ENCODE results near the gene CHP2. TPM values are rescaled to one million over a fixed set of nuclear protein-coding genes. Genes with fewer than 3 reads are reported as not detected.
A peak's percentile ranks its signal among the peaks of the same experiment; 100 is the strongest.
"Not testable (repeated sequence)": the region's sequence is repeated elsewhere in the genome, so short reads cannot be mapped to it uniquely, and the experiment has no call there.

CHP2 gene
- total and polyA plus RNA-seq, 5 donors from 2014 or later = not detected

- Histone ChIP-seq H3K4me1 (ENCODE audit: control insufficient read depth, insufficient read depth, low read length, poor library complexity, severe bottlenecking) (no peaks in the 10 kb centered on the region), H3K27ac (ENCODE audit: insufficient read depth, low read length, poor library complexity, severe bottlenecking) (no peak within 1 kb of the TSS), H3K9me3 (ENCODE audit: control insufficient read depth in 2 of 2, low read length in 2 of 2) (peaks cover 6 to 10% of the 10 kb centered on the region in 2 experiments), H3K27me3 (ENCODE audit: control insufficient read depth, insufficient read depth, low read length) (no peaks in the 10 kb centered on the region), H3K36me3 (ENCODE audit: control insufficient read depth, insufficient read depth, low read length) (no peaks in the 10 kb centered on the region), H3K4me3 (ENCODE audit: low read depth, low read length) (no peak within 1 kb of the TSS)
- H3K27me3 Mint-ChIP-seq = peaks cover 59% of the 10 kb centered on the region
- ATAC-seq (ENCODE audit: low read depth in 2 of 2) = no peak
- peak within 1 kb of the TSS in 2 of 4 donors; percentile 29 to 67 for H3K4me3 Mint-ChIP-seq
- peaks cover 0 to 11% (median 7%) of the 10 kb centered on the region in 7 donors for H3K9me3 Mint-ChIP-seq
- no peaks in the 10 kb centered on the region for H3K4me1 Mint-ChIP-seq
- DNase-seq = no peak
- no peak within 1 kb of the TSS for H3K27ac Mint-ChIP-seq
- H3K36me3 Mint-ChIP-seq = no peaks in the 10 kb centered on the region
These were observed 41.9 kb upstream of the CHP2 start, which contains the start of gene ERN2 for GRCh38 chr16:23712976-23713375. Gene ERN2, minus strand, starts transcription at chr16:23713222. Its CDS starts 35 bp downstream, at chr16:23713187.

GRCh38 chr16:23716484-23716883 is 38.3 kb upstream of the CHP2 start:
- Mint-ChIP-seq H3K4me3 (no peak overlapping the region), H3K9me3 (peaks cover 0 to 9% (median 0%) of the 10 kb centered on the region in 7 donors), H3K36me3 (no peaks in the 10 kb centered on the region), H3K4me1 (no peaks in the 10 kb centered on the region), H3K27me3 (peaks cover 44% of the 10 kb centered on the region), H3K27ac (peak overlapping the region in 1 of 3 donors; percentile 34)
- DNase-seq = no peak
- no peaks in the 10 kb centered on the region for H3K36me3 ChIP-seq (ENCODE audit: control insufficient read depth, insufficient read depth, low read length)
- no peaks in the 10 kb centered on the region for H3K4me1 ChIP-seq (ENCODE audit: control insufficient read depth, insufficient read depth, low read length, poor library complexity, severe bottlenecking)
- peaks cover 0 to 2% of the 10 kb centered on the region in 2 experiments for H3K9me3 ChIP-seq (ENCODE audit: control insufficient read depth in 2 of 2, low read length in 2 of 2)
- no peak overlapping the region for H3K4me3 ChIP-seq (ENCODE audit: low read depth, low read length)
- no peak overlapping the region for H3K27ac ChIP-seq (ENCODE audit: insufficient read depth, low read length, poor library complexity, severe bottlenecking)
- ATAC-seq (ENCODE audit: low read depth in 2 of 2) = no peak
- H3K27me3 ChIP-seq (ENCODE audit: control insufficient read depth, insufficient read depth, low read length) = peaks cover 3% of the 10 kb centered on the region

GRCh38 chr16:23722613-23723240 is 32.1 kb upstream of the CHP2 start:
- H3K4me1 ChIP-seq (ENCODE audit: control insufficient read depth, insufficient read depth, low read length, poor library complexity, severe bottlenecking); ATAC-seq (ENCODE audit: low read depth in 2 of 2); H3K27ac ChIP-seq (ENCODE audit: insufficient read depth, low read length, poor library complexity, severe bottlenecking); H3K36me3 ChIP-seq (ENCODE audit: control insufficient read depth, insufficient read depth, low read length); H3K4me1 Mint-ChIP-seq; H3K36me3 Mint-ChIP-seq; H3K27ac Mint-ChIP-seq; H3K27me3 ChIP-seq (ENCODE audit: control insufficient read depth, insufficient read depth, low read length); H3K9me3 ChIP-seq (ENCODE audit: control insufficient read depth in 2 of 2, low read length in 2 of 2); H3K4me3 Mint-ChIP-seq; DNase-seq; H3K4me3 ChIP-seq (ENCODE audit: low read depth, low read length): not testable (repeated sequence)
- Mint-ChIP-seq H3K9me3 (peaks cover 0 to 11% (median 5%) of the 10 kb centered on the region in 7 donors), H3K27me3 (peaks cover 20% of the 10 kb centered on the region)

GRCh38 chr16:23724096-23724784 is 30.6 kb upstream of the CHP2 start:
- DNase-seq (no peak), ATAC-seq (ENCODE audit: low read depth in 2 of 2) (no peak)
- Histone ChIP-seq H3K4me3 (ENCODE audit: low read depth, low read length) (no peak overlapping the region), H3K27ac (ENCODE audit: insufficient read depth, low read length, poor library complexity, severe bottlenecking) (no peak overlapping the region), H3K36me3 (ENCODE audit: control insufficient read depth, insufficient read depth, low read length) (no peaks in the 10 kb centered on the region), H3K4me1 (ENCODE audit: control insufficient read depth, insufficient read depth, low read length, poor library complexity, severe bottlenecking) (no peaks in the 10 kb centered on the region), H3K9me3 (ENCODE audit: control insufficient read depth in 2 of 2, low read length in 2 of 2) (peaks cover 0 to 6% of the 10 kb centered on the region in 2 experiments), H3K27me3 (ENCODE audit: control insufficient read depth, insufficient read depth, low read length) (peaks cover 3% of the 10 kb centered on the region)
- Mint-ChIP-seq H3K36me3 (no peaks in the 10 kb centered on the region), H3K27ac (no peak overlapping the region), H3K9me3 (peaks cover 0 to 11% (median 5%) of the 10 kb centered on the region in 7 donors), H3K4me1 (peaks cover 0 to 2% (median under 1%) of the 10 kb centered on the region in 4 donors), H3K4me3 (no peak overlapping the region), H3K27me3 (peaks cover 16% of the 10 kb centered on the region)

- H3K4me1 ChIP-seq (ENCODE audit: control insufficient read depth, insufficient read depth, low read length, poor library complexity, severe bottlenecking) = no peaks in the 10 kb centered on the region
- no peak overlapping the region for H3K4me3 Mint-ChIP-seq
- peaks cover 20% of the 10 kb centered on the region for H3K27me3 Mint-ChIP-seq
- H3K9me3 Mint-ChIP-seq = peaks cover 0 to 11% (median 5%) of the 10 kb centered on the region in 7 donors
- no peak for DNase-seq
- H3K27me3 ChIP-seq (ENCODE audit: control insufficient read depth, insufficient read depth, low read length) = peaks cover 3% of the 10 kb centered on the region
- H3K9me3 ChIP-seq (ENCODE audit: control insufficient read depth in 2 of 2, low read length in 2 of 2) = peaks cover 0 to 6% of the 10 kb centered on the region in 2 experiments
- peaks cover 0 to 2% (median under 1%) of the 10 kb centered on the region in 4 donors for H3K4me1 Mint-ChIP-seq
- H3K27ac ChIP-seq (ENCODE audit: insufficient read depth, low read length, poor library complexity, severe bottlenecking) = no peak overlapping the region
- no peaks in the 10 kb centered on the region for H3K36me3 ChIP-seq (ENCODE audit: control insufficient read depth, insufficient read depth, low read length)
- H3K36me3 Mint-ChIP-seq = no peaks in the 10 kb centered on the region
- no peak overlapping the region for H3K27ac Mint-ChIP-seq
- no peak overlapping the region for H3K4me3 ChIP-seq (ENCODE audit: low read depth, low read length)
- no peak for ATAC-seq (ENCODE audit: low read depth in 2 of 2)
These were observed 30.1 kb upstream of the CHP2 start for GRCh38 chr16:23724785-23725131.

GRCh38 chr16:23726710-23727109 is 28.1 kb upstream of the CHP2 start:
- Histone ChIP-seq H3K4me3 (ENCODE audit: low read depth, low read length) (no peak overlapping the region), H3K9me3 (ENCODE audit: control insufficient read depth in 2 of 2, low read length in 2 of 2) (peaks cover 0 to 2% of the 10 kb centered on the region in 2 experiments), H3K27me3 (ENCODE audit: control insufficient read depth, insufficient read depth, low read length) (no peaks in the 10 kb centered on the region), H3K4me1 (ENCODE audit: control insufficient read depth, insufficient read depth, low read length, poor library complexity, severe bottlenecking) (no peaks in the 10 kb centered on the region), H3K27ac (ENCODE audit: insufficient read depth, low read length, poor library complexity, severe bottlenecking) (no peak overlapping the region), H3K36me3 (ENCODE audit: control insufficient read depth, insufficient read depth, low read length) (no peaks in the 10 kb centered on the region)
- Mint-ChIP-seq H3K27ac (no peak overlapping the region), H3K27me3 (peaks cover 21% of the 10 kb centered on the region), H3K4me3 (no peak overlapping the region), H3K36me3 (no peaks in the 10 kb centered on the region), H3K9me3 (peaks cover 0 to 7% (median 1%) of the 10 kb centered on the region in 7 donors), H3K4me1 (peaks cover 0 to 2% (median under 1%) of the 10 kb centered on the region in 4 donors)
- ATAC-seq (ENCODE audit: low read depth in 2 of 2) = no peak
- DNase-seq = no peak

GRCh38 chr16:23728112-23728477 is 26.7 kb upstream of the CHP2 start:
- ATAC-seq (ENCODE audit: low read depth in 2 of 2) (no peak), DNase-seq (no peak)
- peaks cover 0 to 2% (median under 1%) of the 10 kb centered on the region in 4 donors for H3K4me1 Mint-ChIP-seq
- Histone ChIP-seq H3K36me3 (ENCODE audit: control insufficient read depth, insufficient read depth, low read length) (no peaks in the 10 kb centered on the region), H3K27me3 (ENCODE audit: control insufficient read depth, insufficient read depth, low read length) (no peaks in the 10 kb centered on the region), H3K4me1 (ENCODE audit: control insufficient read depth, insufficient read depth, low read length, poor library complexity, severe bottlenecking) (no peaks in the 10 kb centered on the region), H3K9me3 (ENCODE audit: control insufficient read depth in 2 of 2, low read length in 2 of 2) (no peaks in the 10 kb centered on the region), H3K27ac (ENCODE audit: insufficient read depth, low read length, poor library complexity, severe bottlenecking) (no peak overlapping the region), H3K4me3 (ENCODE audit: low read depth, low read length) (no peak overlapping the region)
- peaks cover 0 to 3% (median 0%) of the 10 kb centered on the region in 7 donors for H3K9me3 Mint-ChIP-seq
- H3K4me3 Mint-ChIP-seq = no peak overlapping the region
- no peak overlapping the region for H3K27ac Mint-ChIP-seq
- H3K36me3 Mint-ChIP-seq = no peaks in the 10 kb centered on the region
- H3K27me3 Mint-ChIP-seq = peaks cover 16% of the 10 kb centered on the region
